A673 (cell line): ENCODE results near the gene YAF2.

Experiments
- EZH2 ChIP-seq: fragments of 200-600 bp; sonication (generic); IDR thresholded peaks from 2 replicates; pipeline ENCODE4 v1.6.1; 2017; ENCODE audit warnings: borderline replicate concordance, low read depth, mild to moderate bottlenecking, mixed read lengths, antibody characterized with exemption, low read length; ENCODE audit not compliant: poor library complexity, severe bottlenecking
- TF ChIP-seq, protein P1 (sequence below): fragments of 300-800, 200-600 bp; sonication (generic); conservative IDR thresholded peaks from 2 replicates; pipeline ENCODE4 v1.5.1; 2017; ENCODE audit warnings: low read depth, mild to moderate bottlenecking, antibody characterized with exemption, low read length, moderate library complexity, mixed read lengths

DNA sequence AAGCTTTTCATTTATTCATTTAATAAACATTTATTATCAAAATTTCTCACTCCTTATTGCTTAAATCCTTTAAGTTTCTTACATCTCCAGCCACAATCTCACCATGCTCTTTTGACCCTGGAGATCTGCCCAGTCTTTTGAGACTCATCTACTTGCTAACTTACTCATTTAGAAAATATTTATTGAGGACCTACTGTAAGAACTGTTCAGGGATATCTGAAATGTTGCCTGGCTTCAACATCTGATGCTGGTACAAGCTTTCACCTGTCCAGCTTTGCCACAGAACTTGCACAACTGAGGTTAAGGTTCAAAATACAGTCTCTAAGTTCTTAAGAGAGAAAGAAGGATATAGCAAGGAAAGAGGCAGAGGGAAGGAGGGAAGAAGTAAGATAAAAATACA lies 75.9 kb downstream of the YAF2 start:
- TF ChIP-seq EZH2: no peak
- TF ChIP-seq, protein P1, sequence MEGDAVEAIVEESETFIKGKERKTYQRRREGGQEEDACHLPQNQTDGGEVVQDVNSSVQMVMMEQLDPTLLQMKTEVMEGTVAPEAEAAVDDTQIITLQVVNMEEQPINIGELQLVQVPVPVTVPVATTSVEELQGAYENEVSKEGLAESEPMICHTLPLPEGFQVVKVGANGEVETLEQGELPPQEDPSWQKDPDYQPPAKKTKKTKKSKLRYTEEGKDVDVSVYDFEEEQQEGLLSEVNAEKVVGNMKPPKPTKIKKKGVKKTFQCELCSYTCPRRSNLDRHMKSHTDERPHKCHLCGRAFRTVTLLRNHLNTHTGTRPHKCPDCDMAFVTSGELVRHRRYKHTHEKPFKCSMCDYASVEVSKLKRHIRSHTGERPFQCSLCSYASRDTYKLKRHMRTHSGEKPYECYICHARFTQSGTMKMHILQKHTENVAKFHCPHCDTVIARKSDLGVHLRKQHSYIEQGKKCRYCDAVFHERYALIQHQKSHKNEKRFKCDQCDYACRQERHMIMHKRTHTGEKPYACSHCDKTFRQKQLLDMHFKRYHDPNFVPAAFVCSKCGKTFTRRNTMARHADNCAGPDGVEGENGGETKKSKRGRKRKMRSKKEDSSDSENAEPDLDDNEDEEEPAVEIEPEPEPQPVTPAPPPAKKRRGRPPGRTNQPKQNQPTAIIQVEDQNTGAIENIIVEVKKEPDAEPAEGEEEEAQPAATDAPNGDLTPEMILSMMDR: no peak
